Transverse colon (tissue), 4 donors: Measurements from ENCODE around the gene MACROH2A2. TPM values are rescaled to one million over a fixed set of nuclear protein-coding genes. Genes with fewer than 3 reads are reported as not detected.

Source experiments
- DNase-seq: peaks from one replicate; pipeline ENCODE4 v3.0.0-alpha.2; 2019
- H3K27ac ChIP-seq, 4 donors: fragments of 200-600 bp; sonication (generic); 2 replicates each; pipeline ENCODE4 v1.5.1; 2016 to 2018; ENCODE audit warnings: inconsistent platforms in 4 of 4
- H3K27me3 ChIP-seq: fragments of 200-600 bp; sonication (generic); 2 replicates; pipeline ENCODE4 v1.5.1; 2017; ENCODE audit warnings: inconsistent platforms
- H3K36me3 ChIP-seq, 4 donors: fragments of 200-600 bp; sonication (generic); 2 replicates each; pipeline ENCODE4 v1.5.1; 2017 to 2019; ENCODE audit warnings: inconsistent platforms in 4 of 4
- H3K4me1 ChIP-seq, 4 donors: fragments of 200-600 bp; sonication (generic); 2 replicates each; pipeline ENCODE4 v1.5.1; 2017 to 2020; ENCODE audit warnings: inconsistent platforms in 4 of 4
- H3K4me3 ChIP-seq, 4 donors: fragments of 200-600 bp; sonication (generic); 1 replicate in 1 of 4; 2 replicates in 3 of 4; pipeline versions ENCODE4 v1.5.1 to v1.6.1; 2017 to 2019; ENCODE audit warnings: inconsistent platforms in 4 of 4
- H3K9me3 ChIP-seq, 2 donors: fragments of 200-600 bp; sonication (generic); 2 replicates each; pipeline ENCODE4 v1.5.1; 2017 to 2019; ENCODE audit warnings: inconsistent platforms in 2 of 2
- CTCF ChIP-seq, 5 experiments: fragments of 200-600 bp in 3 of 5; fragments of 450-650 bp in 2 of 5; sonication (generic) in 3 of 5; IDR thresholded peaks; 1 replicate in 2 of 5; 2 replicates in 3 of 5; pipeline ENCODE4 v1.5.1; 2016 to 2017; ENCODE audit warnings: antibody characterized with exemption in 5 of 5, inconsistent platforms in 3 of 5, mild to moderate bottlenecking in 2 of 5, moderate library complexity in 1 of 5
- EP300 ChIP-seq: sonication (generic); formaldehyde crosslinking; IDR thresholded peaks from one replicate; pipeline ENCODE4 v1.6.1; 2017; ENCODE audit warnings: antibody characterized with exemption, low read depth
- POLR2A ChIP-seq: fragments of 450-650 bp; IDR thresholded peaks from one replicate; pipeline ENCODE4 v1.6.1; 2016; ENCODE audit warnings: antibody characterized with exemption, mild to moderate bottlenecking, moderate library complexity
- POLR2AphosphoS5 ChIP-seq, 3 donors: sonication (generic); formaldehyde crosslinking; IDR thresholded peaks; one replicate each; pipeline ENCODE4 v1.6.1; 2016; ENCODE audit warnings: antibody characterized with exemption in 3 of 3
- WGBS, 2 donors: methylation state at CpG; one replicate each; pipeline ENCODE4 v1.1.5; 2018; ENCODE audit warnings: low coverage in 1 of 2; 5-methylcytosine and 5-hydroxymethylcytosine counted together
- in situ Hi-C, 4 donors: fragments of 200-750 bp; cut with MboI; loops; one replicate each; pipeline versions ENCODE4 v1.15.0 to v1.15.1; 2017; ENCODE audit warnings: low sequenced_read_pairs in 3 of 4, low pct_ligation_motif_present in 1 of 4, low pct_unique_long_range_greater_than_20kb in 1 of 4
- intact Hi-C: fragments of 100-400 bp; cut with DNase I; formaldehyde crosslinking; loops from one replicate; pipeline ENCODE4 v1.15.1; 2023; ENCODE audit warnings: low total_unique reads
- total RNA-seq, 4 donors: library from RNA; depleted of rRNA; stranded (reverse); fragments of >200 nt; gene quantifications; one replicate each; pipeline ENCODE4 v1.1.0, GENCODE V29; 2016

Gene MACROH2A2
- total RNA-seq, 4 donors from 2014 or later = 1.6 to 8.6 (median 7.8) TPM

GRCh38 chr10:70125918-70126552, 73.4 kb downstream of the MACROH2A2 start:
- intact Hi-C loops (no loop called here), in situ Hi-C loops (no loop called here)
- Histone ChIP-seq H3K4me1 (peaks cover 0 to 7% (median under 1%) of the 10 kb centered on the region in 4 donors), H3K9me3 (no peaks in the 10 kb centered on the region), H3K27me3 (no peaks in the 10 kb centered on the region), H3K36me3 (no peaks in the 10 kb centered on the region), H3K27ac (no peak overlapping the region), H3K4me3 (no peak overlapping the region)
- DNase-seq = no peak
- TF ChIP-seq POLR2AphosphoS5 (IDR thresholded peaks at IDR 0.05) (no peak), EP300 (no peak), POLR2A (no peak), CTCF (IDR thresholded peaks at IDR 0.05) (no peak)
- WGBS, 2 donors = 60 to 79% methylated on average over 1 to 5 of the region's 5 CpGs

- no peak overlapping the region for H3K27ac ChIP-seq
- intact Hi-C loops (no loop called here), in situ Hi-C loops (no loop called here)
- no peak for DNase-seq
- H3K9me3 ChIP-seq = no peaks in the 10 kb centered on the region
- WGBS, 2 donors = 97 to 100% methylated on average over 1 to 15 of the region's 15 CpGs
- H3K4me3 ChIP-seq = no peak overlapping the region
- H3K4me1 ChIP-seq = peaks cover 6 to 15% (median 8%) of the 10 kb centered on the region in 4 donors
- no peaks in the 10 kb centered on the region for H3K36me3 ChIP-seq
- H3K27me3 ChIP-seq = no peaks in the 10 kb centered on the region
- TF ChIP-seq EP300 = no peak
- no peak for TF ChIP-seq POLR2A
- TF ChIP-seq POLR2AphosphoS5 (IDR thresholded peaks at IDR 0.05) = no peak
- TF ChIP-seq CTCF (IDR thresholded peaks at IDR 0.05) = no peak
These were observed 74.2 kb downstream of the MACROH2A2 start for GRCh38 chr10:70126700-70127395.

- H3K4me1 ChIP-seq = peaks cover 7 to 28% (median 13%) of the 10 kb centered on the region in 4 donors
- WGBS, 2 donors = 72% methylated on average over 10 of the region's 10 CpGs; no CpG with 5 or more reads in 1 of the 2 donors
- TF ChIP-seq CTCF (IDR thresholded peaks at IDR 0.05) (no peak), POLR2A (no peak), POLR2AphosphoS5 (IDR thresholded peaks at IDR 0.05) (no peak), EP300 (no peak)
- no peaks in the 10 kb centered on the region for H3K36me3 ChIP-seq
- peak overlapping the region in 2 of 4 donors; percentile 74 to 87 for H3K4me3 ChIP-seq
- H3K9me3 ChIP-seq = no peaks in the 10 kb centered on the region
- in situ Hi-C loops = no loop called here
- no peak for DNase-seq
- no peaks in the 10 kb centered on the region for H3K27me3 ChIP-seq
- intact Hi-C loops = no loop called here
- peak overlapping the region; percentile 84 to 91 (median 87) for H3K27ac ChIP-seq
These were observed 78.4 kb downstream of the MACROH2A2 start for GRCh38 chr10:70130878-70131559.

- Histone ChIP-seq H3K27ac (peak overlapping the region; percentile 84 to 91 (median 87)), H3K36me3 (no peaks in the 10 kb centered on the region), H3K4me3 (peak overlapping the region in 3 of 4 donors; percentile 72 to 87 (median 74)), H3K9me3 (no peaks in the 10 kb centered on the region), H3K27me3 (no peaks in the 10 kb centered on the region), H3K4me1 (peaks cover 7 to 28% (median 13%) of the 10 kb centered on the region in 4 donors)
- 88% methylated on average over 2 of the region's 4 CpGs; no CpG with 5 or more reads in 1 of the 2 donors for WGBS, 2 donors
- intact Hi-C loops = no loop called here
- no peak for DNase-seq
- no peak for TF ChIP-seq EP300
- no peak for TF ChIP-seq POLR2AphosphoS5 (IDR thresholded peaks at IDR 0.05)
- TF ChIP-seq POLR2A = no peak
- no peak for TF ChIP-seq CTCF (IDR thresholded peaks at IDR 0.05)
- in situ Hi-C loops = no loop called here
These were observed 78.9 kb downstream of the MACROH2A2 start for GRCh38 chr10:70131560-70131937.
